DLD1 (cell line): ENCODE results near the gene MTR.

Experiments
- in situ Hi-C: cut with HindIII; loops from 2 replicates; pipeline ENCODE4 v1.10.0; 2017; ENCODE audit warnings: low sequenced_read_pairs

MTR gene

GRCh38 chr1:236945002-236945401, 149.9 kb downstream of the MTR start:
- in situ Hi-C loops, result no loop called here

GRCh38 chr1:236947794-236948193, 152.7 kb downstream of the MTR start:
- in situ Hi-C loops, result no loop called here

DNA sequence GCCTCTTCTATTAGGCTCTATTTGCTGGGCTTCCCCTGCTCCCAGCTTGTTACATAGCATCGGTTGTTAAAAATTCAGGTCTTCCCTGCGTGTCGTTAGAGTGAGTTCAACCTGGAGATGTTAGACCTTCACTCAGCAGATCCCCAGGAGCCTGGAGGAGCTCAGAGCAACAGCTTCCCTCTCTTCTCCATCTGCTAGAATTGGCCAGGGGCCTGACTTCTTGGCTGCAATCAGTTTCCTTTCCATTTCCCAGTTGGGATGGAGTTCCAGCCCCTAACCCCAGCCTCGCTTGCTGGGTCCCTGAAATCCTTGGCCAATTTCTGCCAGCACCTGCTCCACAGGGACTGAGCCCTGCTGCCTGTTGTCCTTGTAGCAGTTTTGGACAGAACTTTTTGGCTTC, 153.3 kb downstream of the MTR start:
- in situ Hi-C loops, result no loop called here

DNA sequence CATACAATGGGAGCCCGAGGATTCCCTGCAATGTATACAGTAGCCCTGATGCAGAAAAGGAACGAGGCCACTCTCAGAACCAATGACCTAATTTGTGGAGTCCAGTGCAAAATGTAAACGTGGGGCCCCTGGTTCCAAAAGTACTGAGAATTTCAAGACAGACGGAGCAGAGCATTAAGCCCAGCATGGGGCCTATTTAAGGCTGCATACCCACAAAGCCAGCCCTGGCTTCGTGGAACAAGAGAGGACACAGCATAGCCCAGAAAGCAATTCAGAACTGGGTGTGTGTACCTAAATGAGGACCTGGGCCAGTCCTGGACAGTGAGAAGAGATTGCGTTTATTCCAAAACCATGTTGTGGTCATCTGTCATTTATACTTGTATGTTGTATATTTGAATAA, 153.9 kb downstream of the MTR start:
- in situ Hi-C loops, result no loop called here

DNA sequence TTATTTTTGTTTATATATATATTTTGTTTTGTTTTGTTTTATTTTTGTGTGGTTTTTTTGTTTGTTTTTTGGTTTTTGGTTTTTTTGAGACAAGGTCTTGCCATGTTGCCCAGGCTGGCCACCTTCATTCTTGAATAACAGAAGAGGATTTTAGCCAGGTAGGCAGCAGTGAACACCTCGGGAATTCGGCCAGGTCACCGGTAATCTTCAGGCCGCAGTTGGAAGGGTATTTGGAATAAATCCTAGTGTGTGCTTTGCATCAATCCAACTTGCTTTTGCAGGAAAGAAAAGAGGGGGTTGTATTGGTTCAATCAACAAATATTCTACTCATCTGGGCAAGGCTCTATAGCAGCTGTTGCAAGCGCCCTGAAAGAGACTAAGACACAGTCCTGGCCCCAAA, 155.3 kb downstream of the MTR start:
- in situ Hi-C loops, result no loop called here

GRCh38 chr1:236951672-236952071, 156.6 kb downstream of the MTR start:
- in situ Hi-C loops, result no loop called here

GRCh38 chr1:236952246-236953003, 157.3 kb downstream of the MTR start:
- in situ Hi-C loops, result no loop called here

GRCh38 chr1:236953151-236953700, 158.1 kb downstream of the MTR start:
- in situ Hi-C loops, result no loop called here
